ENCODE data around the gene FOXN3. TPM values are rescaled to one million over a fixed set of nuclear protein-coding genes. Genes with fewer than 3 reads are reported as not detected.

FOXN3 gene
- total RNA-seq, 4 donors from 2014 or later = 66.1 to 130 (median 109) TPM

DNA sequence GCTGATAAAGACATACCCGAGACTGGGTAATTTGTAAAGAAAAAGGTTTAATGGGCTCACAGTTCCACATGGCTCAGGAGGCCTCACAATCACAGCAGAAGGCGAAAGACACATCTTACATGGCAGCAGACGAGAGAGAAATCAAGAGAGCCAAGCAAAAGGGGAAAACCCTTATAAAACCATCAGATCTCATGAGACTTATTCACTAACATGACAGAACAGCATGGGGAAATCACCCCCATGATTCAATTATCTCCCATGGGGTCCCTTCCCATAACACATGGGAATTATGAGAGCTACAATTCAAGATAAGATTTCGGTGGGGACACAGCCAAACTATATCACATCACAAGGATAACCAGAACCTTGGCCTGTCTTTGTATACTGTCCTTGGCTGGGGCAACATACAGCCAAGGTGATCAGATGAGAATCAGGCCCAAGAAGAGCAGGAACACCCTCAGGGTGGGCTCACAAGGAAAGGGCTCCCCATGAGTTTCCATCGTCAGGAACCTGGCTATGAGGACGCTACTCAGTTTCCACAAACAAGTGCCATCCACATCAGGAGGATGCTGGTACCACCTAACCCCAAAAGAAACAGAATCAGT lies 152.7 kb downstream of the FOXN3 start:
- intact Hi-C loops (cut with DNase I; ENCODE audit: low total_unique reads) = no loop called here
- WGBS, 2 donors (ENCODE audit: low coverage in 1 of 2) = 81 to 89% methylated on average over 5 to 6 of the region's 6 CpGs

DNA sequence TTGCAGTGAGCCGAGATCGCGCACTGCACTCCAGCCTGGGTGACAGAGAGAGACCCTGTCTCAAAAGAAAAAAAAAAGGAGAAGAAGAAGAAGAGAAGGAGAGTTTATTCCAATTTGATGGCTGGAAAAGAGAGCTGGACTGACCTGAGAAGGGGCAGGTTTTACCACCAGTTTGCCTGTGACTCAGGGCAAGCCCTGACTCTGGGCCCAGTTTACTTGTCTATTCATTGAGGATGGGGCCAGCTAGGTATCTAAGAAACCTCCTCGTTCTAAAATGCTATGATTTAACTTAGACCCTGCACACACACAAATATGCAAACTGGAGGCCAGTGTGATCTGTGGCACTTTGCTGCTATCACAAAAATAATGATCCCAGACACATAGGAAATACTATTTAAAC lies 155.0 kb downstream of the FOXN3 start:
- no peak overlapping the region for H3K4me3 ChIP-seq
- no peaks in the 10 kb centered on the region for H3K27me3 ChIP-seq
- WGBS, 2 donors (ENCODE audit: low coverage in 1 of 2) = 94 to 96% methylated on average over 3 to 4 of the region's 4 CpGs
- intact Hi-C loops (cut with DNase I; ENCODE audit: low total_unique reads) (no loop called here), in situ Hi-C loops (cut with MboI; ENCODE audit: low pct_ligation_motif_present in 1 of 4, low pct_unique_long_range_greater_than_20kb in 1 of 4, low sequenced_read_pairs in 3 of 4) (no loop called here)
- no peak overlapping the region for H3K27ac ChIP-seq
- TF ChIP-seq POLR2AphosphoS5 (IDR thresholded peaks at IDR 0.05) (no peak), POLR2A (IDR thresholded peaks at IDR 0.05) (no peak), EP300 (IDR thresholded peaks at IDR 0.05; ENCODE audit: low read depth) (no peak)
- TF ChIP-seq, protein P1, sequence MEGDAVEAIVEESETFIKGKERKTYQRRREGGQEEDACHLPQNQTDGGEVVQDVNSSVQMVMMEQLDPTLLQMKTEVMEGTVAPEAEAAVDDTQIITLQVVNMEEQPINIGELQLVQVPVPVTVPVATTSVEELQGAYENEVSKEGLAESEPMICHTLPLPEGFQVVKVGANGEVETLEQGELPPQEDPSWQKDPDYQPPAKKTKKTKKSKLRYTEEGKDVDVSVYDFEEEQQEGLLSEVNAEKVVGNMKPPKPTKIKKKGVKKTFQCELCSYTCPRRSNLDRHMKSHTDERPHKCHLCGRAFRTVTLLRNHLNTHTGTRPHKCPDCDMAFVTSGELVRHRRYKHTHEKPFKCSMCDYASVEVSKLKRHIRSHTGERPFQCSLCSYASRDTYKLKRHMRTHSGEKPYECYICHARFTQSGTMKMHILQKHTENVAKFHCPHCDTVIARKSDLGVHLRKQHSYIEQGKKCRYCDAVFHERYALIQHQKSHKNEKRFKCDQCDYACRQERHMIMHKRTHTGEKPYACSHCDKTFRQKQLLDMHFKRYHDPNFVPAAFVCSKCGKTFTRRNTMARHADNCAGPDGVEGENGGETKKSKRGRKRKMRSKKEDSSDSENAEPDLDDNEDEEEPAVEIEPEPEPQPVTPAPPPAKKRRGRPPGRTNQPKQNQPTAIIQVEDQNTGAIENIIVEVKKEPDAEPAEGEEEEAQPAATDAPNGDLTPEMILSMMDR (IDR thresholded peaks at IDR 0.05) = no peak
- peaks cover 0 to 4% (median 0%) of the 10 kb centered on the region in 4 donors for H3K36me3 ChIP-seq
- no peak for DNase-seq
- H3K4me1 ChIP-seq = no peaks in the 10 kb centered on the region
- H3K9me3 ChIP-seq = no peaks in the 10 kb centered on the region

More for the DNA sequence above, 152.7 kb downstream of the FOXN3 start:
- in situ Hi-C loops (cut with MboI; ENCODE audit: low pct_ligation_motif_present in 1 of 4, low pct_unique_long_range_greater_than_20kb in 1 of 4, low sequenced_read_pairs in 3 of 4) = no loop called here
- Histone ChIP-seq H3K27ac (no peak overlapping the region), H3K4me3 (no peak overlapping the region), H3K36me3 (no peaks in the 10 kb centered on the region), H3K27me3 (no peaks in the 10 kb centered on the region), H3K9me3 (no peaks in the 10 kb centered on the region), H3K4me1 (peaks cover 0 to 3% (median 0%) of the 10 kb centered on the region in 4 donors)
- TF ChIP-seq, protein P1 (IDR thresholded peaks at IDR 0.05) = no peak
- TF ChIP-seq POLR2A (IDR thresholded peaks at IDR 0.05) = no peak
- no peak for TF ChIP-seq EP300 (IDR thresholded peaks at IDR 0.05; ENCODE audit: low read depth)
- no peak for TF ChIP-seq POLR2AphosphoS5 (IDR thresholded peaks at IDR 0.05)
- DNase-seq = no peak

DNA sequence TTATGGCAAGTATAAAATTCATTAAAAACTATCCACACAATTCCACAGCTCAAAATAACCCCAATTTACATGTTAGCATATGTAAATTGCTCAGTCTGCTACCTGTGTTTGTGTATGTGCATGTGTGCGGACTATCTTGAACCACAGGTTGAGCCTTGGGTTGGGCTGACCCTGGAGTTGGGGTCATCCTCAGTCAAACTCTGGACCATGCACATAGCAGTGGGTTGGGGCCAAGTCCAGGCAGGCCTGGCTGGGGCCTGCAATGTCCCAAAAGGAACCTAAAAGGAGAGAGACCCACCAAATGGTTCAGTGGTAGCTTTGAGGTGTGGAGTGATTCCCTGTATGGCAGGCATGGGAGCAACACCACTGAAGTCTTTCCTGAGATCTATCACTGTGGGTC lies 156.1 kb downstream of the FOXN3 start:
- DNase-seq = no peak
- H3K36me3 ChIP-seq = peaks cover 0 to 4% (median 0%) of the 10 kb centered on the region in 4 donors
- H3K9me3 ChIP-seq = no peaks in the 10 kb centered on the region
- intact Hi-C loops (cut with DNase I; ENCODE audit: low total_unique reads) = no loop called here
- WGBS, 2 donors (ENCODE audit: low coverage in 1 of 2) = 92 to 100% methylated on average over 1 of the region's 1 CpG
- H3K27ac ChIP-seq = no peak overlapping the region
- in situ Hi-C loops (cut with MboI; ENCODE audit: low pct_ligation_motif_present in 1 of 4, low pct_unique_long_range_greater_than_20kb in 1 of 4, low sequenced_read_pairs in 3 of 4) = no loop called here
- no peaks in the 10 kb centered on the region for H3K27me3 ChIP-seq
- TF ChIP-seq POLR2AphosphoS5 (IDR thresholded peaks at IDR 0.05) (no peak), POLR2A (IDR thresholded peaks at IDR 0.05) (no peak), EP300 (IDR thresholded peaks at IDR 0.05; ENCODE audit: low read depth) (no peak)
- TF ChIP-seq, protein P1 (IDR thresholded peaks at IDR 0.05) = no peak
- H3K4me1 ChIP-seq = no peaks in the 10 kb centered on the region
- H3K4me3 ChIP-seq = no peak overlapping the region

DNA sequence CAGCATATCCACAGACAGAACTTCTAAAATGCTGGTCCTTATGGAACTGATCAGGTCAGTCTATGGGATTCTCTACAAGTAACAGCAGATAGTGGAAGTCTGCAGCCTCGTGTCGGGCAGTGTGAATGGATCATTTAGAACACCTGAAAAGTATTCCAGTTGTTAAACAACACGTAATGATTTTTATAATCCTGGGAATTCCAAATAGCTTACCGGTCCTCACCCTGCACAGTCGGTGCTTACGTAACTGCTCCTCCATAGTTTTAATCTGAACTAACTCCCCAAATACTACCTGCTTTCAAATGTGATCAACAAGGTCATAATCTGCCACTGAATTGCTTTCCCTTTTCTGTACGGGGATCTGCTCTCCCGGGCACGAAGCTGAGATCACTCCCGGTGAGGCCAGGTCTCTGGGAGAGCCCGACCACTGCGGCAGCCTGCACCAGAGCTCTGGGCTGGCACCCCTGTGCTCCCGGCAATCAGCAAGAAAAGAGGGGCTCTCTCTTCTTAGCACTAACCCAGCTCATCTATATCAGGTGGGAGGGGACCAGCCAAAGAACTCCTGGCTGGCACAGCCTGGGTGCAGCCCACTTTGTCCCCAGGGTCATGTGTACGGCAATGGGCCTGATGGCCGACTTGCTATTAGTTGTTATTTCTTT lies 157.0 kb downstream of the FOXN3 start:
- intact Hi-C loops (cut with DNase I; ENCODE audit: low total_unique reads) = no loop called here
- TF ChIP-seq, protein P1 (IDR thresholded peaks at IDR 0.05) = no peak
- TF ChIP-seq POLR2A (IDR thresholded peaks at IDR 0.05) = no peak
- TF ChIP-seq EP300 (IDR thresholded peaks at IDR 0.05; ENCODE audit: low read depth) = no peak
- TF ChIP-seq POLR2AphosphoS5 (IDR thresholded peaks at IDR 0.05) = no peak
- no peak for DNase-seq
- Histone ChIP-seq H3K4me3 (no peak overlapping the region), H3K27me3 (no peaks in the 10 kb centered on the region), H3K36me3 (peaks cover 0 to 4% (median 0%) of the 10 kb centered on the region in 4 donors), H3K4me1 (no peaks in the 10 kb centered on the region), H3K27ac (no peak overlapping the region), H3K9me3 (no peaks in the 10 kb centered on the region)
- WGBS, 2 donors (ENCODE audit: low coverage in 1 of 2) = 39 to 72% methylated on average over 3 to 15 of the region's 15 CpGs
- in situ Hi-C loops (cut with MboI; ENCODE audit: low pct_ligation_motif_present in 1 of 4, low pct_unique_long_range_greater_than_20kb in 1 of 4, low sequenced_read_pairs in 3 of 4) = no loop called here

Measured in transverse colon (tissue), 4 donors.